ENCODE measurements around the gene RANBP10. TPM values are rescaled to one million over a fixed set of nuclear protein-coding genes. Genes with fewer than 3 reads are reported as not detected.

Gene RANBP10
- total and polyA plus RNA-seq, 2 of the 13 experiments (the other 11 are each of a cell fraction or from before 2014, with no cell fraction given), result 9.2 to 22.7 TPM

- TF ChIP-seq ZNF577 (CRISPR knock-in tag; IDR thresholded peaks at IDR 0.05; ENCODE audit: borderline replicate concordance, low read depth) (no peak), HNRNPK (IDR thresholded peaks at IDR 0.05; ENCODE audit: low read depth, low read length, poor library complexity, severe bottlenecking) (no peak), PLRG1 (conservative IDR thresholded peaks at IDR 0.05) (no peak), NCOA5 (CRISPR knock-in tag; IDR thresholded peaks at IDR 0.05) (no peak), GFI1 (CRISPR knock-in tag; IDR thresholded peaks at IDR 0.05; ENCODE audit: borderline replicate concordance) (no peak; the same call in 1 of the 2 replicates), ZGPAT (CRISPR knock-in tag; IDR thresholded peaks at IDR 0.05) (peak; percentile 80), RCOR2 (CRISPR knock-in tag; IDR thresholded peaks at IDR 0.05) (no peak), CEBPG (CRISPR knock-in tag; IDR thresholded peaks at IDR 0.05) (peak; percentile 84), MTERF4 (CRISPR knock-in tag; IDR thresholded peaks at IDR 0.05) (peak; percentile 59), MXD1 (CRISPR knock-in tag; IDR thresholded peaks at IDR 0.05) (no peak), NFYC (CRISPR knock-in tag; IDR thresholded peaks at IDR 0.05) (peak; percentile 89), TFAP4 (IDR thresholded peaks at IDR 0.05; ENCODE audit: borderline replicate concordance, low read depth) (no peak; the same call in 1 of the 2 replicates), TGIF2 (CRISPR knock-in tag; IDR thresholded peaks at IDR 0.05) (no peak; the same call in none of the 2 replicates), HOMEZ (CRISPR knock-in tag; IDR thresholded peaks at IDR 0.05; ENCODE audit: low read depth) (no peak), TBL1XR1 (IDR thresholded peaks at IDR 0.05; ENCODE audit: borderline replicate concordance, low read length, partially characterized antibody) (peak; percentile 55), ZMYM2 (CRISPR knock-in tag; IDR thresholded peaks at IDR 0.05) (no peak), DMTF1 (CRISPR knock-in tag; IDR thresholded peaks at IDR 0.05) (no peak), ZNF260 (CRISPR knock-in tag; IDR thresholded peaks at IDR 0.05; ENCODE audit: borderline replicate concordance, low read depth) (no peak), ZNF570 (CRISPR knock-in tag; IDR thresholded peaks at IDR 0.05; ENCODE audit: borderline replicate concordance) (no peak), ADNP (CRISPR knock-in tag; IDR thresholded peaks at IDR 0.05) (no peak), AGO2 (optimal IDR thresholded peaks at IDR 0.05; ENCODE audit: low read depth, low read length) (no peak), ZNF180 (CRISPR knock-in tag; IDR thresholded peaks at IDR 0.05; ENCODE audit: borderline replicate concordance, low read depth) (no peak), RBFOX2 (IDR thresholded peaks at IDR 0.05; ENCODE audit: low read depth, low read length) (peak; percentile 89)
These were observed at the start of gene RANBP10, which contains the start of gene TSNAXIP1 (continued) for GRCh38 chr16:67806428-67807147.

Measured in HepG2 (cell line).